ENCODE measurements around the gene GRK6. TPM values are rescaled to one million over a fixed set of nuclear protein-coding genes. Genes with fewer than 3 reads are reported as not detected.

Gene GRK6
- polyA plus RNA-seq, 1 of the 3 experiments (the other 2 are of a cell fraction): 39.5 TPM

GRCh38 chr5:177432143-177432838, 5.8 kb downstream of the GRK6 start:
- no peaks in the 10 kb centered on the region for H3K27me3 ChIP-seq (ENCODE audit: insufficient read depth)
- no peak overlapping the region for H3K4me3 ChIP-seq (ENCODE audit: low read depth in 2 of 2, low read length in 1 of 2)
- no peak overlapping the region for H3K9ac ChIP-seq
- H3K27ac ChIP-seq (ENCODE audit: low read depth in 2 of 2, low read length in 1 of 2): no peak overlapping the region; a peak in 1 of 4 replicates
- H3F3A ChIP-seq (replicated peaks; ENCODE audit: insufficient read depth): peaks cover 3% of the 10 kb centered on the region
- H3K79me2 ChIP-seq (ENCODE audit: insufficient read depth): peaks cover 24% of the 10 kb centered on the region
- ChIA-PET CTCF (interaction anchor here (0.9 to 3.8 kb wide), 9 partner anchors 8 to 69 kb away, joined by 3 to 21 read pairs (median 3); no protein-coding TSS in a partner anchor), POLR2A (interaction anchor here (1.5 kb wide), 1 partner anchor 14 kb away, joined by 3 read pairs; no protein-coding TSS in a partner anchor)
- peaks cover 0 to 22% of the 10 kb centered on the region in 2 experiments; a peak in 1 of 4 replicates for H3K4me1 ChIP-seq (ENCODE audit: control insufficient read depth in 1 of 2, insufficient read depth in 2 of 2, low read depth in 1 of 2, low read length in 1 of 2)
- H3K4me2 ChIP-seq: no peak overlapping the region
- no peaks in the 10 kb centered on the region for H3K9me2 ChIP-seq
- DNase-seq: no peak
- H4K20me1 ChIP-seq (ENCODE audit: insufficient read depth): 0 out of 2 replicates have a peak, but pooled peaks cover 13% of the 10 kb centered on the region
- TF ChIP-seq RAD21 (IDR thresholded peaks at IDR 0.05; ENCODE audit: low read length) (no peak), USF1 (IDR thresholded peaks at IDR 0.05; ENCODE audit: borderline replicate concordance, low read depth) (no peak), TAF1 (IDR thresholded peaks at IDR 0.05; ENCODE audit: borderline replicate concordance, low read depth, low read length) (no peak), SMC3 (IDR thresholded peaks at IDR 0.05; ENCODE audit: low read depth, low read length) (no peak), SIN3A (IDR thresholded peaks at IDR 0.05; ENCODE audit: borderline replicate concordance, low read depth, low read length) (no peak), FOXM1 (IDR thresholded peaks at IDR 0.05; ENCODE audit: low read depth) (no peak), TCF12 (IDR thresholded peaks at IDR 0.05) (no peak), CTCF (IDR thresholded peaks at IDR 0.05) (no peak), ZBTB33 (IDR thresholded peaks at IDR 0.05; ENCODE audit: borderline replicate concordance, low read depth) (no peak), CHD2 (IDR thresholded peaks at IDR 0.05; ENCODE audit: low read length, partially characterized antibody) (no peak), GABPA (IDR thresholded peaks at IDR 0.05; ENCODE audit: low read depth) (no peak), NFIC (IDR thresholded peaks at IDR 0.05; ENCODE audit: borderline replicate concordance) (no peak), ELF1 (IDR thresholded peaks at IDR 0.05) (no peak), FOSL2 (IDR thresholded peaks at IDR 0.05; ENCODE audit: borderline replicate concordance, low read depth) (no peak), PBX3 (IDR thresholded peaks at IDR 0.05) (no peak), GATA2 (CRISPR knock-in tag; IDR thresholded peaks at IDR 0.05) (no peak), POLR2AphosphoS5 (IDR thresholded peaks at IDR 0.05; ENCODE audit: low read depth, low read length) (no peak; the same call in 1 of the 2 replicates), IRF3 (IDR thresholded peaks at IDR 0.05; ENCODE audit: low read depth, low read length) (no peak), USF2 (IDR thresholded peaks at IDR 0.05; ENCODE audit: borderline replicate concordance, low read depth, low read length) (no peak), JUND (IDR thresholded peaks at IDR 0.05) (no peak)
- H2AFZ ChIP-seq (ENCODE audit: low read depth): no peak overlapping the region
- H3K36me3 ChIP-seq (replicated peaks in 1 of 2; ENCODE audit: control insufficient read depth in 1 of 2, insufficient read depth in 2 of 2, low read length in 1 of 2): peaks cover 7 to 53% of the 10 kb centered on the region in 2 experiments
- no peaks in the 10 kb centered on the region for H3K9me3 ChIP-seq
- WGBS (ENCODE audit: low lambda C conversion rate): 100% methylated on average over 4 of the region's 18 CpGs
